HEK293 (cell line): Measurements from ENCODE around the gene EVC.

Experiments used
- CTCF ChIP-seq: fragments of 450-650 bp; formaldehyde crosslinking; IDR thresholded peaks from 2 replicates; pipeline ENCODE4 v1.5.1; 2016; ENCODE audit warnings: missing biosample characterization, missing genetic modification characterization
- KLF16 ChIP-seq: fragments of 450-650 bp; formaldehyde crosslinking; IDR thresholded peaks from 2 replicates; pipeline ENCODE4 v1.5.1; 2017; ENCODE audit warnings: missing biosample characterization, missing genetic modification characterization
- ZNF274 ChIP-seq, 2 experiments: fragments of 200-500 bp in 1 of 2; fragments of 450-650 bp in 1 of 2; sonication (Bioruptor generic) in 1 of 2; formaldehyde crosslinking in 1 of 2; IDR thresholded peaks; 2 replicates each; pipeline versions ENCODE4 v1.5.1 to v1.6.1; 2014 to 2016; ENCODE audit warnings: borderline replicate concordance in 1 of 2, inconsistent platforms in 1 of 2, low read length in 1 of 2, missing biosample characterization in 1 of 2, missing genetic modification characterization in 1 of 2
- ZNF302 ChIP-seq: fragments of 450-650 bp; formaldehyde crosslinking; IDR thresholded peaks from 2 replicates; pipeline ENCODE4 v1.5.1; 2016; ENCODE audit warnings: missing biosample characterization, missing genetic modification characterization, low read depth
- ZNF423 ChIP-seq: fragments of 450-650 bp; formaldehyde crosslinking; IDR thresholded peaks from 2 replicates; pipeline ENCODE4 v1.5.1; 2016; ENCODE audit warnings: missing biosample characterization, missing genetic modification characterization
- ZNF600 ChIP-seq: fragments of 450-650 bp; formaldehyde crosslinking; IDR thresholded peaks from 2 replicates; pipeline ENCODE4 v1.5.1; 2016; ENCODE audit warnings: missing biosample characterization, missing genetic modification characterization
- ZNF629 ChIP-seq: fragments of 450-650 bp; formaldehyde crosslinking; IDR thresholded peaks from 2 replicates; pipeline ENCODE4 v1.5.1; 2017; ENCODE audit warnings: missing biosample characterization, missing genetic modification characterization
- ZNF664 ChIP-seq: fragments of 450-650 bp; formaldehyde crosslinking; IDR thresholded peaks from 2 replicates; pipeline ENCODE4 v1.5.1; 2016; ENCODE audit warnings: missing biosample characterization, missing genetic modification characterization
- TF ChIP-seq, protein P1 (sequence below): fragments of 450-650 bp; formaldehyde crosslinking; IDR thresholded peaks from 2 replicates; pipeline ENCODE4 v1.5.1; 2016; ENCODE audit warnings: missing biosample characterization, missing genetic modification characterization
- TF ChIP-seq, protein P2 (sequence below): fragments of 450-650 bp; formaldehyde crosslinking; IDR thresholded peaks from 2 replicates; pipeline ENCODE4 v1.5.1; 2016; ENCODE audit warnings: missing biosample characterization, missing genetic modification characterization, low read depth

GRCh38 chr4:5842456-5842855 is 131.5 kb downstream of the EVC start:
- TF ChIP-seq CTCF (tag by site-specific recombination) (no peak), KLF16 (no peak), ZNF423 (tag by site-specific recombination) (no peak), ZNF302 (tag by site-specific recombination) (no peak), ZNF629 (tag by site-specific recombination) (no peak), ZNF274 (IDR thresholded peaks at IDR 0.05; ENCODE audit: low read length) (no peak), ZNF274 (tag by site-specific recombination; IDR thresholded peaks at IDR 0.05; ENCODE audit: borderline replicate concordance) (no peak), ZNF600 (tag by site-specific recombination) (no peak), ZNF664 (tag by site-specific recombination) (no peak)
- TF ChIP-seq, protein P1, sequence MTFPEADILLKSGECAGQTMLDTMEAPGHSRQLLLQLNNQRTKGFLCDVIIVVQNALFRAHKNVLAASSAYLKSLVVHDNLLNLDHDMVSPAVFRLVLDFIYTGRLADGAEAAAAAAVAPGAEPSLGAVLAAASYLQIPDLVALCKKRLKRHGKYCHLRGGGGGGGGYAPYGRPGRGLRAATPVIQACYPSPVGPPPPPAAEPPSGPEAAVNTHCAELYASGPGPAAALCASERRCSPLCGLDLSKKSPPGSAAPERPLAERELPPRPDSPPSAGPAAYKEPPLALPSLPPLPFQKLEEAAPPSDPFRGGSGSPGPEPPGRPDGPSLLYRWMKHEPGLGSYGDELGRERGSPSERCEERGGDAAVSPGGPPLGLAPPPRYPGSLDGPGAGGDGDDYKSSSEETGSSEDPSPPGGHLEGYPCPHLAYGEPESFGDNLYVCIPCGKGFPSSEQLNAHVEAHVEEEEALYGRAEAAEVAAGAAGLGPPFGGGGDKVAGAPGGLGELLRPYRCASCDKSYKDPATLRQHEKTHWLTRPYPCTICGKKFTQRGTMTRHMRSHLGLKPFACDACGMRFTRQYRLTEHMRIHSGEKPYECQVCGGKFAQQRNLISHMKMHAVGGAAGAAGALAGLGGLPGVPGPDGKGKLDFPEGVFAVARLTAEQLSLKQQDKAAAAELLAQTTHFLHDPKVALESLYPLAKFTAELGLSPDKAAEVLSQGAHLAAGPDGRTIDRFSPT (tag by site-specific recombination): no peak
- TF ChIP-seq, protein P2, sequence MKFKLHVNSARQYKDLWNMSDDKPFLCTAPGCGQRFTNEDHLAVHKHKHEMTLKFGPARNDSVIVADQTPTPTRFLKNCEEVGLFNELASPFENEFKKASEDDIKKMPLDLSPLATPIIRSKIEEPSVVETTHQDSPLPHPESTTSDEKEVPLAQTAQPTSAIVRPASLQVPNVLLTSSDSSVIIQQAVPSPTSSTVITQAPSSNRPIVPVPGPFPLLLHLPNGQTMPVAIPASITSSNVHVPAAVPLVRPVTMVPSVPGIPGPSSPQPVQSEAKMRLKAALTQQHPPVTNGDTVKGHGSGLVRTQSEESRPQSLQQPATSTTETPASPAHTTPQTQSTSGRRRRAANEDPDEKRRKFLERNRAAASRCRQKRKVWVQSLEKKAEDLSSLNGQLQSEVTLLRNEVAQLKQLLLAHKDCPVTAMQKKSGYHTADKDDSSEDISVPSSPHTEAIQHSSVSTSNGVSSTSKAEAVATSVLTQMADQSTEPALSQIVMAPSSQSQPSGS: no peak
